Activated CD8-positive, alpha-beta memory T cell treated with anti-CD3 and anti-CD28 coated beads for 24 hours (primary cell): ENCODE results near the gene FBXO4.
A peak's percentile ranks its signal among the peaks of the same experiment; 100 is the strongest.

Experiments
- DNase-seq: peaks from one replicate; pipeline ENCODE4 v3.0.0-alpha.2; 2020

Gene FBXO4, protein sequence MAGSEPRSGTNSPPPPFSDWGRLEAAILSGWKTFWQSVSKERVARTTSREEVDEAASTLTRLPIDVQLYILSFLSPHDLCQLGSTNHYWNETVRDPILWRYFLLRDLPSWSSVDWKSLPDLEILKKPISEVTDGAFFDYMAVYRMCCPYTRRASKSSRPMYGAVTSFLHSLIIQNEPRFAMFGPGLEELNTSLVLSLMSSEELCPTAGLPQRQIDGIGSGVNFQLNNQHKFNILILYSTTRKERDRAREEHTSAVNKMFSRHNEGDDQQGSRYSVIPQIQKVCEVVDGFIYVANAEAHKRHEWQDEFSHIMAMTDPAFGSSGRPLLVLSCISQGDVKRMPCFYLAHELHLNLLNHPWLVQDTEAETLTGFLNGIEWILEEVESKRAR

DNA sequence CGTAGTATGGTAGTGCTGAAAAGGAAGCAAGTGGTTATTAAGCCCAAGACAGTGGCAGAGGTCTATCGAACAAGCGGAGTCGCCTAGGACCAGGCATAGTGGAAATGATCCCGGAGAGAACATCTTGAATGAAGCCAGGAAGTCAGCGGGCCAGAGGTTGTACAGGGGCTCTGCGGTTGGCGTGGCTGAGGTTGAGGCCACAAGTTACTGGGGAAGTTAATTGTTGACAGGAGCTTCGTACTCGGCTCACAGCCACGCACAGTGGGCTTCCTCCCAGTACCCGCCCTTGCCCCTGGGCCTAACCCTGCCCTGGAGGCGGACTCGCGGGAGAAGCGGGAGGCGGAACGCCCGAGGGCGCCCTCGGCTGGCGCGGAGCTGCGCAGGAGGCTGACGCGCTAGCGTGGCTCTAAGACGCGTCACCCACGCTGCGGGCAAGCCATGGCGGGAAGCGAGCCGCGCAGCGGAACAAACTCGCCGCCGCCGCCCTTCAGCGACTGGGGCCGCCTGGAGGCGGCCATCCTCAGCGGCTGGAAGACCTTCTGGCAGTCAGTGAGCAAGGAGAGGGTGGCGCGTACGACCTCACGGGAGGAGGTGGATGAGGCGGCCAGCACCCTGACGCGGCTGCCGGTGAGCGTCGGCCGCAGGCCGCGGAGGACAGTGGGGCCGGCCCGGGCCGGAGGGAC lies at the start of gene FBXO4:
Gene FBXO4, plus strand, starts transcription at position 410 of the 683 bp plus-strand sequence. Its CDS starts 29 bp downstream, at position 439.
- DNase-seq = peak; percentile 94

DNA sequence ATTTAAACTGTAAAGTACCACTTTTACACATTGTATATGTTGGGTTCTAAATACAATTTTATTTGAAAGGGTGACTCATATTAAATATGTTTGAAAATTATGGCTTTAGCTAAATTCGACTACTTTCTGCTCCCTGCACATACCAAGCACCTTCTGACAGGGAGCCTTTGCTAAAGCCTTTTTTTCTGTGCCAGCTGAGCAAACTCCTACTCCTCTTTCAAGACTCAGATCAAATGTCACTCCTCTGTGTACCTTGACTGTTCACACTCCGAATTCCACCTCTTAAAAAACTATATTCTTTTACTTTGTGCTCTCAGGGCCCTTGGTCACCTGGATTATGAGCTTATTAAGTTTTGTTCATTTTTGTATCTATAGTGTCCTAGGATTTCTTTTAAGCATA lies 48.4 kb upstream of the FBXO4 start:
- DNase-seq = no peak

DNA sequence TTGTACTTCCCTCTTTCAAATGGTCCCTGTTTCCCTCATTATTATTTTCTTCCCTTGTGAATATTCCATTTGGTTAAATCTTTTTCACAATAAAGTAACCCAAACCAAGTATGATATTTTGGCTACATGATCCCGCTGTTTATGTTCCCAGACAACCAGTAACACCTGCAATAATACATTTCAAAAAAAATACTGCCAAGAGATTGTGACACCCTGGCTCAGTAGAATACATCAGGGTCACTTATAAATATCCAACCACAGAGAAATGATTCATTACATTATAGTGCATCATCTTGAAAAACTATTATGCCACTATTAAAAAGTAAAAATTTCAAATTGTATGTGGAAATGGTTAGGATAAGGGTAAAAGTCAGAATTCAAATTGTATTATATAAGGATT lies 47.7 kb upstream of the FBXO4 start:
- no peak for DNase-seq

DNA sequence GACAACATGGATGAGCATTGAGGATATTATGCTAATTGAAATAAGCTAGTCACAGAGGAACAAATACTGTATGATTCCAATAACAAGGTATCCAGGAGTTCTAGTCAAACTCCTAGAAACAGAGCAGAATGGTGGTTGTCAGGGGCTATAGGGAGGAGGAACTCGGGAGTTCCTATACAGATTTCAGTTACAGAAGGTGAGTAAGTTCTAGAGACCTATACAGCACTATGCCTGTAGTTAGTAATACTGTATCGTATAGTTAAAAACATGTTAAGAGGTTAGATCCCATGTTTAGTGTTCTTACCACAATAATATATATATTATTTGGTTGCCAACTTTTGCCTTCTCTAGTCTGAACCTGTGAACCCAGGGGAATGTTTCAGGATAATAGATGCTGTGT lies 46.9 kb upstream of the FBXO4 start:
- no peak for DNase-seq

DNA sequence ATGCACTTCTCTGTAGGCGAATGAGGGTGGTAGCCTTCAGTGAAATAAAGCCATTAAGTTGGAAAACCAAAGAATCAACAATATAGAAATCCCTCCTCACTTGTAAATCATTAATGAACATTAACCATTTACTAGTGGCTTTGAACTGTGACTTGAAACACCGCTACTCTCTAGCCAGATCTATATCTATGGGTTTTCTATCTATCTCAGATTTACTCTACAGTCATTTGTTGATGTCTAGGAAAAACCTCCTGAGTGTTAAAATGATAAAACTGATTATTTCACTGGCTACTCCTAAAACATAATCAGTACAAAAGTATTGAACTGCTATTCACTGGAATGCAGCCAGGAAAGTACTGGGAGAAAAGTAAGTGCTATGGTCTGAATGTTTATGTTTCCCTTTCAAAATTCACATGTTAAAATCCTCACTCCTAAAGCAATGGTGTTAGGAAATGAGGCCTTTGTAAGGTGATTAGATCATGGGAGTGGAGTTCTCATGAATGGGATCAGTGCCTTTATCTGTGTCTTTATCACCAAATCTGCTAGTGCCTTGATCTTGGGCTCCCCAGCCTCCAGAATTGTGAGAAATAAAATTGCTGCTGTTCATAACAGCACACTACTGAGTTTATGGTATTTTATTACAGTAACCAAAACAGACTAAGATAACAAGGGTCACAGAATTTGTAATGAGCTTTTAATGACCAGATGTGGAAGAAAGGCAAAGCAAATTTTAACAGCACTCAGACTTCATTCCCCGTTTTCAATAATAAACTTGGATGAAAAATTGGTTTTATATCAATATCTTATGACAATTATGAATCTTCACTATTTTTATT lies 46.2 kb upstream of the FBXO4 start:
- no peak for DNase-seq

DNA sequence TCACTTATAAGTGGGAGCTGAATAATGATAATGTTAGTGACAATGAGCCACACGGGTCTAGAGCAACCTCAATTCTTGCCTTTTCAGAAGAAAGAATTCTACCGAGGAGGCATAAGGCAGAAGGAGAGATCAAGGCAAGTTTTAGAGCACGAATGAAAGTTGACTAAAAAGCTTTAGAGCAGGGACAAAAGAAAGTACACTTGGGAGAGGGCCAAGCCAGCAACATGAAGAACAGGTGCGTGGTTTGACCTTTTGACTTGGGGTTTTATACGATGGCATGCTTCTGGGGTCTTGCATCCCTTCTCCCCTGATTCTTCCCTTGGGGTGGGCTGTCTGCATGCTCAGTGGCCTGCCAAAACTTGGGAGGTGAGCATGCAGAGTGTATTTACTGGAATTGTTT lies 42.3 kb upstream of the FBXO4 start:
- no peak for DNase-seq

DNA sequence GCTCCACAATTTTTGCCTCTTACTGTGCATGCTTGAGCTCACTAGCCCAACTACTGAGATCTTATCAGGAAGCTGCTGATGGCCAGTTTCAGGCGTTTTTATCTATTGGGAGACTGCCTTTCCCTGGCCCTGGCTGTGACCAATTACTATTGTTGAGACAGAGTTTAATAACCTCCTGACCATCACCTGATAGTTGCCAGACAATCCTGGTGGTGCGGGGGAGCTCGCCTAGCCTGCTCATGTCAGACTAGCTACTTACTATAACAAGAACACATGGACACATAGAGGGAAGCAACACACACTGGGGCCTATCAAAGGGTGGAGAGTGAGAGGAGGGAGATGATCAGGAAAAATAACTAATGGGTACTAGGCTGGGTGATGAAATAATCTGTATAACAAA lies 41.8 kb upstream of the FBXO4 start:
- no peak for DNase-seq

DNA sequence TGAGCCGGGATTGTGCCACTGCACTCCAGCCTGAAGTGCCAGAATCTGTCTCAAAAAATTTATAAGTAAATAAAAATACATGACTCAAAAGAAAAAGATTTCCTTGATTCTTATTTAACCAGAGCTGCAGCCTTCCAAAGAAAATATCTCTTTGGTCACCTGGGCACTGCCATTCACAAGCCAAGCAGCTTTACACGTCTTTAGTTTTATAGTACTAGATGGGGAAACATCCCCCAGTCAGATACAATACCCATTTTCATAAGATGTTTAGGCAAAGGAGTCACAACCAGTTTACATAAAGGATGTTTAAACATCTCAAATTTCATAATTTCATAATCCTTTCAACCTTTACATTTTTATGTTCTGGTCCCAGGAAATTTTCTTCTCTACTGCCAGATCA lies 41.1 kb upstream of the FBXO4 start:
- no peak for DNase-seq

DNA sequence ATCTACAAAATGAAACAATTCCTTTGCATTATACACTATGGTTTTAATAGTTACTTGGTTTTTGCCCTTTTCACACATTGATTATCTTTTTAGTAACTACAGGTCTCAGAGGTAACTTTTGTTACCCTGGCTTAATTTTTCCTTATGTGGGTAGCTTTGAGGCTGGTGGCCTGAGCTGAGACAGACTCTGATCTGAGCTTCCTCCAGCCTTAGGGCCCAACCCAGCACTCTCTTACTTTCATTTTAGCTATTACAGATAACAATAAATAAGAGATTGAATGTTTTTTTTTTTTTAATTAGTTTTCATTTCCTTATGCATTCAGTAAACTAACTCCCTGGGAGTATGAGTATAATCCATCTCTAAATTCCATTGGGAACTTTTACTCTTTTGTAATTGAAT lies 39.8 kb upstream of the FBXO4 start:
- no peak for DNase-seq

DNA sequence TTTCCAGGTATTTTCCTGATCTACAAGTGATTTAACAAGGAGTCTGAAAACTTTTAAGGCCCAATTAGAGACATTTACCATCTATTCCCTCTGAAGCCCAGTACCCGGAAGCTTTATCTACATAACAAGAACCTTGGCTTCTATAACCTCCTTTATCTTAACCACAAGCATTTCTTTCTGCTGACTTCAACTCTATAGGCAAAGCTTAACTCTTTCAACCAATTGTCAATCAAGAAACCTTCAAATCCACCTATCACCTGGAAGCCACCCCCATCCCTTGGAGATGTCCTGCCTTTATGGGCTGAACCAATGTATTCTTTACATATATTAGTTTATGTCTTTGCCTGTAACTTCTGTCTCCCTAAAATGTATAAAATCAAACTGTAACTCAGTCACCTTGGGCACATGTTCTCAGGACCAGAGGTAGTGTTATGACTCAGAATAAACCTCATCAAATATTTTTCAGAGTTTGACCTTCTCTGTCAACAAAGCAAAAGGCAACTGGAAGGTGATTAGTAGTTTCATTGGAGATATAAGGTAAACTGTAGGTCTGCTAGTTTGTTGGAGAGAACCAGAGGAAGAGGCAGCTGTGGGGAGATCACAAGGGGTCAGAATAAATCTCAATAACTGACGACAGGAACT lies 33.9 kb upstream of the FBXO4 start:
- no peak for DNase-seq

DNA sequence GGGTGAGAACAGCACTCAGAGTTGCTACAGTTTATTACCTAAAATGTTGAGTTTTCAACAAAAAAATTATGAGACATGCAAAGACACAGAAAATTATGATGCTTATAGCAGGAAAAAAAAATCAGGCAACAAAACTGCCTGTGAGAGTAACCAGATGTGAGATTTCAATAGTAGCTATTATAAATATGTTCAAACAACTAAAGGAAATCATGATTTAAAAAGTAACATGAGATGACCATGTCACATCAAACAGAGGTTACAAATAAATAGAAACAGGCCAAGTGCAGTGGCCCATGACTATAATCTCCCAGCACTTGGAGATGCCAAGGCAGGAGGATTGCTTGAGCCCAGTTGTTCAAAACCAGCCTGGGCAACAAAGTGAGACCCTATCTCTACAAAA lies 33.0 kb upstream of the FBXO4 start:
- no peak for DNase-seq

DNA sequence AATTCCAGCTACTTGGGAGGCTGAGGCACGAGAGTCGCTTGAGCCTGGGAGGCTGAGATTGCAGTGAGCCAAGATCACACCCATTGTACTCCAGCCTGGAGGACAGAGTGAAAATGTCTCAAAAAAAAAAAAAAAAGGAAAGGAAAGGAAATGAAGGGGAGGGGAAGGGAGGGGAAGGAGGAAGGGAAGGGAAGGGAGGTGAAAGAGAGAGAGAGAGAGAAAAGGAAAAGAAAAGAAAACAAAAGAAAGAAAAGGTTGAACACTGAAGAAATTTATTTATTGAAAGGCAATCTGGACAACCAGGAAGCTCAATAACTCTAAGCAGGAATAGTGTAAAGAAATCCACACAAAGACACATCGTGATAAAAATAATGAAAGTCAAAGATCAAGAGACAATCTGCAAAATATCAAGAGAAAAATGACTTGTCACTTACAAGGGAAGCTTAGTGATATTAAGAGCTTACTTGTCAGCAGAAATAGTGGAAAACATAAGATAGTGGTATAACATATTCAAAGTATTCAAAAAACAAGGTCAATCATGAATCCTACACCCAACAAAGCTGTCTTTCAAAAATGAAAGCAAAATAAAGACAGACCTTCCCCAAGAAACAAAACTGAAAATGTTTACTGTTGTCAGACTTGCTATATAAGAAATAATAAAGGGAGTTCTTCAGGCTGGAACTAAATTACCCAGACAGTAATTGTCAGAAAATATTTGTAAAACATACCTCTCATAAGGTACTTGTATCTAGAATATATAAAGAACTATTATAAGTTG lies 31.8 kb upstream of the FBXO4 start:
- no peak for DNase-seq

DNA sequence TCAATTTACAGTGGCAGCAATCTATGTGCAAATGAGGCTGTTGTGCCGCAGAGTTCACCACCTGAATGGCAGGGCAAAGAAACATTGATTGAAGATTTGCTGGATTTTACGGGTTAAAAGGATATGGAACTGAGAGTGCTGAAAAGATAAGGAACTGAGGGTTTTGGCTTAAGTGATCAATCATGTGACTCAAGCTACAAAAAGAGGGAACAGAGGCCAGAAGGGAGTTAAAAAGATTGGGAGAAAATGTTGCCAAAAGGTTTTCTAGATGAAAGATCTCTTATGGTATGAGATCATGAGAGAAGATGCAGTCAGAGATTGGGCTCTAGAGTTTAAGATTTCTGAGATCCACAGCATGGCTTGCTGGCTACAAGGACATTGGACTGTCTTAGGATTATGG lies 28.9 kb upstream of the FBXO4 start:
- DNase-seq = no peak

DNA sequence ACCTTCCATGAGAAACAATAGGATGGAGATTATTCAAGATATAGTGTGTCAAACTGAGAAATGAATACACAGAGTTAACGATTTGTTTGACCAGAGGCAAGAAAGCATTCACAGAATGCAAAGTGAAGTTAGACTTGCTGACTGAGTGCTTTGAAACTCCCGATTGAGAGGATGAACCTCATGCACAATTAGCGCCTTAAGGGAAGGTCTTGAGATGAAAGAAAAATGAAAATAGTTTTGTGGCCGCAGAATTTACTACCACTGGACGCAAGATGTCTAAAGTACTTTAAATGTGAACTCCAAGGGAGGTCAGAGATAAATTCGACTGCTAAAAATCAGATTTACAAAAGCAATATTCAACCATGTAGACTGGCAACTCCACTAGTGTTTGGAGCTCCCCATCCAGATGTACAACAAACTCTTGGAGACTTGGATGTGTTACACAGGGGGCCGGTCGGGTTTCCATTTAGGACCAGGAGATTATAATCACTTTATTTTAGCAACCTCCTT lies 21.6 kb upstream of the FBXO4 start:
- DNase-seq = no peak

DNA sequence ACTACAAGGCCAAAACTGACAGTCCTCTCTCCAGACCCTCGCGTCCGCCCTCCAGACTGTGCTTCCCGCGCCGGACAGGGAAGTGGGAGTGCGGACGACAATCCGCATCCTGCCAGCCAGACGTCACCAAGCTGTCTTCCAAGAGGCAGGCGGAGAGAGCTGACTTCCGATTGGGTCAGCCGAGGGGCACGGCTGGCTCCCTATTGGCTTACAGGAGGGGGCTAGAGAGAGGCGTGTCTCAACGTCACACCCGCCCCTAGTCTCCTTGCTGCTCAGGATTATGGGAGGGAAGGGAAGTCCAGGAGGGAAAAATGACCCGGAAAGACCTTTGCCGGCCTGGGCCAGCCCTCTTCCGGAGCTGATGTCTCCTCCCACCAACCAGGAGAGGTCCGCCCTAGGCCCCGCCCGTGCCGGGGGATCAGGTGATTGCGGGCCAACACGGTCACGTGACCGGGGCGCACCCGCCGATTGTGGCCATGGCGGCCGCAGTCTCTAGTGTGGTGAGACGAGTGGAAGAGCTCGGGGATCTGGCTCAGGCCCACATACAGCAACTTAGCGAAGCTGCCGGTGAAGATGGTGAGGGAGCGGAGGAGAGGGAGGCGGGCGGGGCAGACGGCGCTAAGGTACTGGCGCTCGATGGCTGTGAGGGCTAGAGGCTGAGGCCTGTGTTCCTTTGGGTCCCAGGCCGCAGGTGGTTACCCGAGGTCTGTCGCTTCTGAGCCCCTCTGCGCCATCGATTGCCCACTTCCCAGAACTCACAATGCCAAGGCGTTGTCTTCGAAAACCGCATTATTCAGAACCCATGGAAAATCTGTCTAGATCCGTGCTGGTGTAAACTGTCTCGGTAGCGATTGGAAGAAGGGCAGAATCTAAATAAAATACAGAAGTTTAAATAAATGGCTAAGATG lies 20.9 kb upstream of the FBXO4 start, which contains the start of gene RIMOC1:
Gene RIMOC1, plus strand, starts transcription at position 453 of the 908 bp plus-strand sequence. Its CDS starts 24 bp downstream, at position 477.
- peak; percentile 98 for DNase-seq

DNA sequence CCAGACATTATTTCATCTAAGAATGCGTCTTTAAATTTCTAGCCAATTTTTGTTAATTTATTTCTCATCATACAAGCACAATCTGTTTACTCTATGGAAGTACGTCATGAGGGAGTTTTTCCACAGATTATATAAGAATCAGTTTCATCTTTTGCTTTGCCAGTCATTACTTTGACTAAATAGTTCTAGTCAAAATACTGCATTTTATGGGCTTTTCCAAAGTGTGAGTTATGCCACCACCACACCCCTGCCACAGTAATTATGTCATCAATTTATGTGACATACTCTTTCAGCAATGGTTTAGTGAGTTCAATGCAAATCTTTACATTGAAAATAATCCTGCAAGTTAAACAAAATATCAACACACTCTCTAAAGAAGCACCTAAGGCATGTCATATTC lies 18.9 kb upstream of the FBXO4 start:
- DNase-seq = no peak

DNA sequence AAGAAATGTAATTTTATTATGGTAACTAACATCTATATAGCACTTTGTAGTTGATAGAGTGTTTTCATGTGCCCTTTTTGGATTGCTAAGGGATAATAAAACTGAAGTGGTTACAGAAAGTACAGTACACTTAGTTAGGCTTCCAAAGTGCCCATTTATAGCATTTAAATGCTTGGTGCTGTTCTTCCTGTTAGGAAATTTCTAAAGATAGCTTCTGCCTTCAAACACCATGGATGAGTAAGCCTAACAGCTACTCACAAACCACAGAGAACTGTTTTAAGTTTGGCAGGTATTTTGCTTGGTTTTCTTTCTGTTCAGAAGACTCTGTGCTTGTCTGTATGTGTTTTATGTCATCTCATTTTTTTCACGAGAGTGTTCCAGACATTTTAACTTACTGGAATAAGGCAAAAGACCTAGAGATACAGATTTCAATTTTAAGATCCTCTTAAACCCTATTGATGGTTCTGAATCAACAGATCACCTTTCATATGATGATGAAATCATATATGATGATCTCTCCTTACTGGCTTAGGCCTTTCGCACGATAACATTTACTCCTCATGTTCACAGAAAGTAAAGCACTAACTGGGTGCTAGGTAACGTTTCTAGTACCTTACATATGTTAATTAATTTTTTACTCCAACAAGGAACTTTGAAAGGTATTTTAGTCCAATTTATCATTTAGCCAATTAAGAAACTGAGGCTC lies 16.6 kb upstream of the FBXO4 start:
- no peak for DNase-seq

DNA sequence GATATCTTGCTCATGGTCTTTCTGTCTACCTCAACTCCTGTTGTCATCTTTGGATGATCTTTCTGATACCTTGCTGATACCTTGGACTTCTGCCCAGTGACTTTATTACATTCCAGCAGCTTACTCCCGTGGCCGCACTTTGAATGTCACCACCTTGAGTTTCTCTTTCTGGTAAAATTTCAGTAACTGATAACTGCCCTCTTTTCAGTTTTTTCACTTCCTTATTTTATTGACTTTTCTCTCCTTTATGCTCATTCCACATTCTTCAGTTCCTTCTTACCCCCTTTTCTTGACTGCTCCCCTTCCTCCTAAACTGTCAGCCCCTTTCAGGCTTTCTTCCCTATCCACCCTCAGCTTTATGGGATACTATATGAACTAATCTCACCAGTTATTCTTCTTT lies 7.0 kb upstream of the FBXO4 start:
- DNase-seq = no peak

DNA sequence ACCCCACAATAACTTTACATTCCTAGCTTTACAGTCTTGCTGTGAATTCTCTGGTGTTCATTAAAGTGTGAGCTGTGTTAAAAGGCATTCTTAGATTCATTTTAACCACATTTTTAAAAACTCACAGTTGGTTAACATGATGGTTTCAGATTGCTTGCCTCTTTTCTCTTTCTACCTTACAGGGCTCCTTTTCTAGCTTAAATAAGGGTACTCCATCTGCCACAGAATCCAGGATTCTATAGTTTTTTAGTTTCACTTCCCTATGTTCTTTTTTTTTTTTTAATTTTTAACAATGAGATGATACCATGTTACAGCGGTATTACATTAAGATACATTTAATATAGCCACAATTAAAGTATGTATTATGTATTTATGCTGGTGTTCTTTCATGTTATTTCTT lies 3.9 kb upstream of the FBXO4 start:
- no peak for DNase-seq

DNA sequence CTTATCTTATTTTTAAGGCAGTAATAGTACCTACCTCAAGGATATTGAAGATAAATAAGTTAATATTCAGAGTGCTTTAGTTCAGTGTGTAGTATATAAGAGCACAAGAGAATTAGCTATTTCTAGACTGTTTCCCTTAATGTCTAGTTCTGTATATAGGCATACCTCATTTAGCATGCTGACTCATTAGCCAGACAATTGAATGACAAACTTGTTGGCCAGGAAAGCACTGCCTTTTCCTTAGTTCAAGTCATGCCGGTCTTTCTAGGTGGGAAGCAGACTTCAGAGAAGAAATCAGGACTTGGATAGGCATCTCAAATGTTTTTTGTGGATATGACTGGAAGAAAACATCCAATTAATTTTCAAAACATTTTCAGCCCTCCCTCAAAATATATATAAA lies 3.2 kb upstream of the FBXO4 start:
- no peak for DNase-seq
